HUES64 (cell line): Measurements from ENCODE around the gene CCDC158.
A peak's percentile ranks its signal among the peaks of the same experiment; 100 is the strongest.

Experiments used
- H3K27ac ChIP-seq: 2 replicates; pipeline ENCODE4 v1.7.0; 2013; ENCODE audit warnings: low read depth, low read length, inconsistent platforms
- H3K27me3 ChIP-seq: 2 replicates; pipeline ENCODE4 v1.6.1; 2013; ENCODE audit warnings: mild to moderate bottlenecking, low read length; ENCODE audit not compliant: insufficient read depth
- H3K36me3 ChIP-seq: 2 replicates; pipeline ENCODE4 v1.6.1; 2013; ENCODE audit warnings: mild to moderate bottlenecking, low read length; ENCODE audit not compliant: insufficient read depth
- H3K4me1 ChIP-seq: 2 replicates; pipeline ENCODE4 v1.6.1; 2013; ENCODE audit warnings: mild to moderate bottlenecking, low read length, moderate library complexity; ENCODE audit not compliant: insufficient read depth
- H3K4me3 ChIP-seq: 2 replicates; pipeline ENCODE4 v1.5.1; 2013; ENCODE audit warnings: mild to moderate bottlenecking, low read length, moderate library complexity
- H3K9ac ChIP-seq: 2 replicates; pipeline ENCODE4 v1.6.1; 2013; ENCODE audit warnings: mild to moderate bottlenecking, low read depth, low read length
- H3K9me3 ChIP-seq: 2 replicates; pipeline ENCODE4 v1.6.1; 2013; ENCODE audit warnings: low read depth, low read length; ENCODE audit not compliant: insufficient read depth
- WGBS: fragments of 150-250, 120-280 bp; methylation state at CpG from one replicate; pipeline ENCODE4 v1.1.7; 2013; ENCODE audit warnings: missing lambda C conversion rate; 5-methylcytosine and 5-hydroxymethylcytosine counted together

CCDC158 gene

GRCh38 chr4:76310683-76311082 lies 110.3 kb downstream of the CCDC158 start:
- WGBS: 90% methylated on average over 4 of the region's 4 CpGs
- Histone ChIP-seq H3K9me3 (no peaks in the 10 kb centered on the region), H3K9ac (no peak overlapping the region), H3K36me3 (peaks cover 16% of the 10 kb centered on the region; the same call in 1 of the 2 replicates), H3K27me3 (peaks cover 11% of the 10 kb centered on the region), H3K27ac (no peak overlapping the region), H3K4me1 (no peaks in the 10 kb centered on the region), H3K4me3 (no peak overlapping the region)

GRCh38 chr4:76309939-76310550 lies 110.9 kb downstream of the CCDC158 start:
- 88% methylated on average over 3 of the region's 3 CpGs for WGBS
- Histone ChIP-seq H3K27me3 (peaks cover 17% of the 10 kb centered on the region), H3K9ac (no peak overlapping the region)

GRCh38 chr4:76308548-76308947 lies 112.4 kb downstream of the CCDC158 start:
- Histone ChIP-seq H3K9me3 (no peaks in the 10 kb centered on the region), H3K4me3 (no peak overlapping the region), H3K4me1 (no peaks in the 10 kb centered on the region), H3K36me3 (peaks cover 16% of the 10 kb centered on the region; the same call in 1 of the 2 replicates), H3K9ac (no peak overlapping the region), H3K27me3 (peaks cover 24% of the 10 kb centered on the region), H3K27ac (no peak overlapping the region)
- 91% methylated on average over 6 of the region's 6 CpGs for WGBS

More at GRCh38 chr4:76309939-76310550, 110.9 kb downstream of the CCDC158 start:
- H3K27ac ChIP-seq: no peak overlapping the region
- peaks cover 16% of the 10 kb centered on the region; the same call in 1 of the 2 replicates for H3K36me3 ChIP-seq
- H3K4me3 ChIP-seq: no peak overlapping the region
- no peaks in the 10 kb centered on the region for H3K9me3 ChIP-seq
- no peaks in the 10 kb centered on the region for H3K4me1 ChIP-seq

- H3K27me3 ChIP-seq: peaks cover 24% of the 10 kb centered on the region
- H3K4me1 ChIP-seq: no peaks in the 10 kb centered on the region
- peaks cover 16% of the 10 kb centered on the region; the same call in 1 of the 2 replicates for H3K36me3 ChIP-seq
- H3K4me3 ChIP-seq: peak overlapping the region; percentile 95
- H3K9ac ChIP-seq: no peak overlapping the region
- no peak overlapping the region for H3K27ac ChIP-seq
- no peaks in the 10 kb centered on the region for H3K9me3 ChIP-seq
- 89% methylated on average over 4 of the region's 4 CpGs for WGBS
These were observed 113.3 kb downstream of the CCDC158 start for GRCh38 chr4:76307660-76308014.

- peaks cover 24% of the 10 kb centered on the region for H3K27me3 ChIP-seq
These were observed 113.9 kb downstream of the CCDC158 start for GRCh38 chr4:76306882-76307659.

GRCh38 chr4:76305971-76306881 lies 114.7 kb downstream of the CCDC158 start, which contains the start of gene STBD1:
STBD1 (plus strand) TSS chr4:76306733; CDS start chr4:76306770, 37 bp downstream.
- WGBS: 3% methylated on average over 85 of the region's 85 CpGs
- Histone ChIP-seq H3K4me1 (no peaks in the 10 kb centered on the region; the same call in 1 of the 2 replicates), H3K9ac (peak within 1 kb of the TSS; percentile 78), H3K4me3 (peak within 1 kb of the TSS; percentile 95), H3K9me3 (no peaks in the 10 kb centered on the region), H3K27me3 (peaks cover 24% of the 10 kb centered on the region), H3K36me3 (peaks cover 16% of the 10 kb centered on the region; the same call in 1 of the 2 replicates), H3K27ac (no peak within 1 kb of the TSS)

More at GRCh38 chr4:76306882-76307659, 113.9 kb downstream of the CCDC158 start:
- Histone ChIP-seq H3K36me3 (peaks cover 16% of the 10 kb centered on the region; the same call in 1 of the 2 replicates), H3K4me3 (peak overlapping the region; percentile 95), H3K9ac (peak overlapping the region; percentile 78), H3K9me3 (no peaks in the 10 kb centered on the region), H3K4me1 (no peaks in the 10 kb centered on the region), H3K27ac (no peak overlapping the region)
- 9% methylated on average over 37 of the region's 37 CpGs for WGBS

- H3K4me1 ChIP-seq: no peaks in the 10 kb centered on the region; the same call in 1 of the 2 replicates
- peaks cover 24% of the 10 kb centered on the region for H3K27me3 ChIP-seq
- H3K27ac ChIP-seq: no peak overlapping the region
- peaks cover 12% of the 10 kb centered on the region; the same call in 1 of the 2 replicates for H3K36me3 ChIP-seq
- 91% methylated on average over 7 of the region's 7 CpGs for WGBS
- H3K4me3 ChIP-seq: peak overlapping the region; percentile 95
- H3K9ac ChIP-seq: no peak overlapping the region
- no peaks in the 10 kb centered on the region for H3K9me3 ChIP-seq
These were observed 115.8 kb downstream of the CCDC158 start for GRCh38 chr4:76305033-76305687.

- Histone ChIP-seq H3K9ac (no peak overlapping the region), H3K9me3 (peaks cover 9% of the 10 kb centered on the region; the same call in 1 of the 2 replicates), H3K27ac (no peak overlapping the region), H3K4me1 (no peaks in the 10 kb centered on the region; the same call in 1 of the 2 replicates), H3K4me3 (no peak overlapping the region), H3K27me3 (peaks cover 24% of the 10 kb centered on the region), H3K36me3 (no peaks in the 10 kb centered on the region)
- WGBS: 81% methylated on average over 3 of the region's 3 CpGs
These were observed 118.0 kb downstream of the CCDC158 start for GRCh38 chr4:76302826-76303438.

- Histone ChIP-seq H3K9ac (no peak overlapping the region), H3K27ac (no peak overlapping the region), H3K4me3 (no peak overlapping the region)
These were observed 119.2 kb downstream of the CCDC158 start for GRCh38 chr4:76301775-76302162.

More at GRCh38 chr4:76301775-76302162, 119.2 kb downstream of the CCDC158 start:
- Histone ChIP-seq H3K4me1 (no peaks in the 10 kb centered on the region; the same call in 1 of the 2 replicates), H3K9me3 (peaks cover 18% of the 10 kb centered on the region; the same call in 1 of the 2 replicates), H3K36me3 (no peaks in the 10 kb centered on the region), H3K27me3 (peaks cover 20% of the 10 kb centered on the region)
- WGBS: 64% methylated on average over 1 of the region's 1 CpG
